K562 (cell line): ENCODE data around the gene INHBC. TPM values are rescaled to one million over a fixed set of nuclear protein-coding genes. Genes with fewer than 3 reads are reported as not detected.

Experiments used
- ELF2 ChIP-seq: fragments of 250-450 bp; sonication (Bioruptor Pico); IDR thresholded peaks from 2 replicates; pipeline ENCODE4 v1.5.0; 2021; ENCODE audit warnings: mild to moderate bottlenecking
- KDM2B ChIP-seq: fragments of 250-450 bp; sonication (Bioruptor Pico); IDR thresholded peaks from 2 replicates; pipeline ENCODE4 v1.8.0; 2021; ENCODE audit warnings: mild to moderate bottlenecking, moderate library complexity
- MBD1 ChIP-seq: fragments of 250-450 bp; sonication (Bioruptor Pico); IDR thresholded peaks from 2 replicates; pipeline ENCODE4 v1.8.0; 2022; ENCODE audit warnings: inconsistent platforms
- MEIS2 ChIP-seq: fragments of 450-650 bp; IDR thresholded peaks from 2 replicates; pipeline ENCODE4 v1.6.1; 2014; ENCODE audit warnings: mild to moderate bottlenecking; ENCODE audit not compliant: partially characterized antibody
- RFX7 ChIP-seq: fragments of 250-450 bp; sonication (Bioruptor Pico); IDR thresholded peaks from 2 replicates; pipeline ENCODE4 v1.5.1; 2021; ENCODE audit warnings: mild to moderate bottlenecking
- RREB1 ChIP-seq: fragments of 250-450 bp; sonication (Bioruptor Pico); IDR thresholded peaks from 2 replicates; pipeline ENCODE4 v1.4.0; 2020
- SIRT6 ChIP-seq: IDR thresholded peaks from one replicate; pipeline ENCODE4 v1.6.1; 2012; ENCODE audit warnings: low read depth, mild to moderate bottlenecking, control low read depth, inconsistent platforms, low read length, moderate library complexity
- ZFX ChIP-seq: sonication (generic); formaldehyde crosslinking; IDR thresholded peaks from 2 replicates; pipeline ENCODE4 v1.8.0; 2022; ENCODE audit warnings: mild to moderate bottlenecking, missing genetic modification reagents, moderate library complexity
- ZNF274 ChIP-seq: IDR thresholded peaks from 2 replicates; pipeline ENCODE4 v1.6.1; 2011; ENCODE audit warnings: low read depth, mild to moderate bottlenecking, low read length, moderate library complexity, borderline replicate concordance
- ZNF764 ChIP-seq: fragments of 250-450 bp; sonication (Bioruptor Pico); IDR thresholded peaks from 2 replicates; pipeline ENCODE4 v1.4.0; 2020; ENCODE audit warnings: low read depth, mild to moderate bottlenecking, moderate library complexity
- polyA plus RNA-seq, 8 experiments: library from polyadenylated mRNA; depleted of rRNA in 4 of 8; stranded (reverse) in 5 of 8; unstranded in 3 of 8; fragments of >200 nt; fragmentation: Nextera tagmentation in 2 of 8; fragmentation: Illumina TruSeq in 1 of 8; extraction: Ambion mirVana in 2 of 8; extraction: Trizol in 1 of 8; gene quantifications; 2 replicates each; pipeline versions ENCODE4 v1.2.1 to v1.2.3, GENCODE V29; 2011 to 2014; ENCODE audit warnings: inconsistent platforms in 1 of 8, missing spikeins in 1 of 8
- total RNA-seq, 7 experiments: library from RNA; depleted of rRNA in 6 of 7; stranded (reverse); fragments of >200 nt in 6 of 7; fragmentation: Illumina TruSeq in 2 of 7; extraction: Trizol in 2 of 7; gene quantifications; 2 replicates each; pipeline versions ENCODE4 v1.2.1 to v1.2.3, GENCODE V29; 2011 to 2021; ENCODE audit warnings: low replicate concordance in 1 of 7
- TF ChIP-seq, protein P1 (sequence below), 2 experiments: fragments of 450-650 bp; formaldehyde crosslinking in 1 of 2; IDR thresholded peaks; 2 replicates each; pipeline versions ENCODE4 v1.4.0 to v1.6.1; 2014 to 2020; ENCODE audit warnings: mild to moderate bottlenecking in 2 of 2, borderline replicate concordance in 1 of 2, low read depth in 1 of 2

INHBC gene
- total and polyA plus RNA-seq, 9 of the 15 experiments (the other 6 are each of a cell fraction or from before 2014, with no cell fraction given), result 0.07 to 0.24 (median 0.15) TPM; not detected in 4

DNA sequence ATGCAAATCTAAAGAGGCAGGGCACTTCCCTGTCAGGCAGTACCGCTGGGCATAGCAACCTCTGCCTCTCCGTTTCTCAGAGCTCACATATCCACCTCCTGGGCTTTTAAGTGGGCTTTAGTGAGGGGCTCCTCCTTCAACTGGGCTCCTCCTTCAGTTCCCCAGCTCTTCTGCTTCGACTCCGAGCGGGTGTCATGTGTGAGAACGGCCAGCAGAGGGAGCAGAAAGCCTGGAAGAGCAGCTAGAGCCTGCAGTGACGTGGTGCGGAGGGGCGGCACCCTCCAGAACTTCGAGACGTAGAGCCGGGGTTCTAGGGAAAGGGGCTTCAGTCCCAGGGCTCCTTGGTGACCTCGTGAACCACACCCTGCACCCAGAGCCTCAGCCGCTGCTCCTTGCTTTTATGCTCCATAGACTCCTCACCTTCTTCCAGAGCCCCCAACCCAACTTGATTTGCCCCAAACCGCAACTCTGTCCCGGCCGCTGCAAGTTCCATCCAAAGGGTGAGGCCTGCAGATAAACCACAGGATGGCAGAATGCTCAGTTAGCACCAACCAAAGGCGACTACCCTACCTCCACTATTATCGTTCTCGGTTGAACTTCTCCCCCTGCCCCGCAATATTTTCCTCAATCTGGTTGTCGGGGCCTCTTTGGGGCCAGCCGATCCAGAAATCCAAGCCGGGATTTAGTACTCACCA is 24.6 kb downstream of the INHBC start (continued):
- TF ChIP-seq RREB1 (CRISPR knock-in tag) (0 out of 2 replicates have a peak, but pooled peaks have one; percentile 59), ZNF274 (no peak), MBD1 (CRISPR knock-in tag) (no peak), SIRT6 (no peak), RFX7 (no peak), ZNF764 (CRISPR knock-in tag) (no peak), ELF2 (CRISPR knock-in tag) (no peak), MEIS2 (no peak), ZFX (CRISPR knock-in tag) (peak; percentile 45; the same call in 1 of the 2 replicates), KDM2B (CRISPR knock-in tag) (no peak)
- TF ChIP-seq, protein P1, sequence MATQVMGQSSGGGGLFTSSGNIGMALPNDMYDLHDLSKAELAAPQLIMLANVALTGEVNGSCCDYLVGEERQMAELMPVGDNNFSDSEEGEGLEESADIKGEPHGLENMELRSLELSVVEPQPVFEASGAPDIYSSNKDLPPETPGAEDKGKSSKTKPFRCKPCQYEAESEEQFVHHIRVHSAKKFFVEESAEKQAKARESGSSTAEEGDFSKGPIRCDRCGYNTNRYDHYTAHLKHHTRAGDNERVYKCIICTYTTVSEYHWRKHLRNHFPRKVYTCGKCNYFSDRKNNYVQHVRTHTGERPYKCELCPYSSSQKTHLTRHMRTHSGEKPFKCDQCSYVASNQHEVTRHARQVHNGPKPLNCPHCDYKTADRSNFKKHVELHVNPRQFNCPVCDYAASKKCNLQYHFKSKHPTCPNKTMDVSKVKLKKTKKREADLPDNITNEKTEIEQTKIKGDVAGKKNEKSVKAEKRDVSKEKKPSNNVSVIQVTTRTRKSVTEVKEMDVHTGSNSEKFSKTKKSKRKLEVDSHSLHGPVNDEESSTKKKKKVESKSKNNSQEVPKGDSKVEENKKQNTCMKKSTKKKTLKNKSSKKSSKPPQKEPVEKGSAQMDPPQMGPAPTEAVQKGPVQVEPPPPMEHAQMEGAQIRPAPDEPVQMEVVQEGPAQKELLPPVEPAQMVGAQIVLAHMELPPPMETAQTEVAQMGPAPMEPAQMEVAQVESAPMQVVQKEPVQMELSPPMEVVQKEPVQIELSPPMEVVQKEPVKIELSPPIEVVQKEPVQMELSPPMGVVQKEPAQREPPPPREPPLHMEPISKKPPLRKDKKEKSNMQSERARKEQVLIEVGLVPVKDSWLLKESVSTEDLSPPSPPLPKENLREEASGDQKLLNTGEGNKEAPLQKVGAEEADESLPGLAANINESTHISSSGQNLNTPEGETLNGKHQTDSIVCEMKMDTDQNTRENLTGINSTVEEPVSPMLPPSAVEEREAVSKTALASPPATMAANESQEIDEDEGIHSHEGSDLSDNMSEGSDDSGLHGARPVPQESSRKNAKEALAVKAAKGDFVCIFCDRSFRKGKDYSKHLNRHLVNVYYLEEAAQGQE (IDR thresholded peaks at IDR 0.05; ENCODE audit: borderline replicate concordance), result peak; percentile 67; the same call in 1 of the 2 replicates
- TF ChIP-seq, protein P1 (CRISPR knock-in tag; IDR thresholded peaks at IDR 0.05; ENCODE audit: low read depth), result 0 out of 2 replicates have a peak, but pooled peaks have one; percentile 17
